Gastroesophageal sphincter (tissue), 4 donors: Measurements from ENCODE around the gene MYBBP1A. TPM values are rescaled to one million over a fixed set of nuclear protein-coding genes. Genes with fewer than 3 reads are reported as not detected.

Experiments
- ATAC-seq: fragments of 150-250 bp; one replicate; pipeline ENCODE4 v1.9.1; 2016; ENCODE audit warnings: mild to moderate bottlenecking, moderate library complexity
- H3K27ac ChIP-seq, 4 donors: fragments of 200-600 bp; sonication (generic) in 3 of 4; 1 replicate in 3 of 4; 2 replicates in 1 of 4; pipeline ENCODE4 v1.5.1; 2016 to 2019
- H3K27me3 ChIP-seq: fragments of 200-600 bp; sonication (generic); one replicate; pipeline ENCODE4 v1.5.1; 2019
- H3K36me3 ChIP-seq, 2 donors: fragments of 200-600 bp; sonication (generic); one replicate each; pipeline ENCODE4 v1.5.1; 2019; ENCODE audit warnings: control low read depth in 1 of 2
- H3K4me1 ChIP-seq, 3 donors: fragments of 200-600 bp; sonication (generic); 1 replicate in 2 of 3; 2 replicates in 1 of 3; pipeline ENCODE4 v1.5.1; 2016 to 2019; ENCODE audit warnings: control low read depth in 2 of 3
- H3K4me3 ChIP-seq, 2 donors: fragments of 200-600 bp; sonication (generic); one replicate each; pipeline ENCODE4 v1.5.1; 2019; ENCODE audit warnings: mild to moderate bottlenecking in 1 of 2, moderate library complexity in 1 of 2
- H3K9me3 ChIP-seq, 3 donors: fragments of 200-600 bp; sonication (generic); one replicate each; pipeline ENCODE4 v1.5.1; 2017 to 2019; ENCODE audit warnings: control low read depth in 2 of 3
- CTCF ChIP-seq, 4 experiments: fragments of 200-600 bp in 2 of 4; fragments of 450-650 bp in 2 of 4; sonication (generic) in 1 of 4; IDR thresholded peaks; one replicate each; pipeline ENCODE4 v1.5.1; 2017 to 2019; ENCODE audit warnings: antibody characterized with exemption in 4 of 4, mild to moderate bottlenecking in 2 of 4, moderate library complexity in 2 of 4
- EP300 ChIP-seq: sonication (generic); formaldehyde crosslinking; IDR thresholded peaks from one replicate; pipeline ENCODE4 v1.6.1; 2017; ENCODE audit warnings: antibody characterized with exemption, mild to moderate bottlenecking
- POLR2A ChIP-seq, 2 donors: fragments of 450-650 bp; IDR thresholded peaks; one replicate each; pipeline ENCODE4 v1.6.1; 2017; ENCODE audit warnings: antibody characterized with exemption in 2 of 2, mild to moderate bottlenecking in 2 of 2, moderate library complexity in 1 of 2
- POLR2AphosphoS5 ChIP-seq: sonication (generic); formaldehyde crosslinking; IDR thresholded peaks from one replicate; pipeline ENCODE4 v1.6.1; 2017; ENCODE audit warnings: antibody characterized with exemption
- WGBS, 2 donors: methylation state at CpG; one replicate each; pipeline ENCODE4 v1.1.5; 2018; ENCODE audit warnings: low coverage in 1 of 2; 5-methylcytosine and 5-hydroxymethylcytosine counted together
- total RNA-seq, 4 donors: library from RNA; depleted of rRNA; stranded (reverse); fragments of >200 nt; gene quantifications; one replicate each; pipeline ENCODE4 v1.1.0, GENCODE V29; 2016

MYBBP1A gene
- total RNA-seq, 4 donors from 2014 or later: 19.1 to 46.4 (median 40.9) TPM

- no peaks in the 10 kb centered on the region for H3K9me3 ChIP-seq
- TF ChIP-seq POLR2AphosphoS5 (no peak), POLR2A (IDR thresholded peaks at IDR 0.05) (no peak), CTCF (IDR thresholded peaks at IDR 0.05) (no peak), EP300 (no peak)
- H3K4me3 ChIP-seq: no peak overlapping the region
- no peak for ATAC-seq
- H3K27me3 ChIP-seq: peaks cover 15% of the 10 kb centered on the region
- peaks cover 0 to 6% of the 10 kb centered on the region in 2 donors for H3K36me3 ChIP-seq
- no CpG with 5 or more reads among the region's 13 CpGs for WGBS, 2 donors
- peaks cover 0 to 61% (median 19%) of the 10 kb centered on the region in 3 donors for H3K4me1 ChIP-seq
- peak overlapping the region in 3 of 4 donors; percentile 80 to 90 (median 87) for H3K27ac ChIP-seq
These were observed 45.4 kb upstream of the MYBBP1A start for GRCh38 chr17:4600563-4600962.

- TF ChIP-seq POLR2A (IDR thresholded peaks at IDR 0.05): no peak
- TF ChIP-seq POLR2AphosphoS5: no peak
- no peak for TF ChIP-seq CTCF (IDR thresholded peaks at IDR 0.05)
- no peak for TF ChIP-seq EP300
- Histone ChIP-seq H3K27ac (peak overlapping the region; percentile 39 to 90 (median 84)), H3K9me3 (no peaks in the 10 kb centered on the region), H3K4me3 (peak overlapping the region in 1 of 2 donors; percentile 11), H3K27me3 (peaks cover 15% of the 10 kb centered on the region), H3K4me1 (peaks cover 0 to 52% (median 19%) of the 10 kb centered on the region in 3 donors), H3K36me3 (peaks cover 0 to 6% of the 10 kb centered on the region in 2 donors)
- WGBS, 2 donors: no CpG with 5 or more reads among the region's 25 CpGs
- ATAC-seq: peak; percentile 64
These were observed 44.5 kb upstream of the MYBBP1A start for GRCh38 chr17:4599505-4600281.

GRCh38 chr17:4598776-4599504, 43.8 kb upstream of the MYBBP1A start:
- 60 to 86% methylated on average over 1 to 3 of the region's 20 CpGs for WGBS, 2 donors
- Histone ChIP-seq H3K9me3 (no peaks in the 10 kb centered on the region), H3K4me1 (peaks cover 0 to 45% (median 15%) of the 10 kb centered on the region in 3 donors), H3K36me3 (peaks cover 0 to 6% of the 10 kb centered on the region in 2 donors), H3K27ac (peak overlapping the region; percentile 48 to 90 (median 84)), H3K4me3 (peak overlapping the region in 1 of 2 donors; percentile 11), H3K27me3 (peaks cover 15% of the 10 kb centered on the region)
- TF ChIP-seq POLR2AphosphoS5 (peak; percentile 73), CTCF (IDR thresholded peaks at IDR 0.05) (no peak)
- peak; percentile 93 for ATAC-seq

- peaks cover 0 to 42% (median 15%) of the 10 kb centered on the region in 3 donors for H3K4me1 ChIP-seq
- no peak for TF ChIP-seq EP300
- no peak for TF ChIP-seq POLR2AphosphoS5
- no peak for TF ChIP-seq POLR2A (IDR thresholded peaks at IDR 0.05)
- TF ChIP-seq CTCF (IDR thresholded peaks at IDR 0.05): no peak
- WGBS, 2 donors: 82 to 89% methylated on average over 4 to 7 of the region's 13 CpGs
- H3K27me3 ChIP-seq: peaks cover 15% of the 10 kb centered on the region
- no peaks in the 10 kb centered on the region for H3K9me3 ChIP-seq
- H3K4me3 ChIP-seq: no peak overlapping the region
- peaks cover 0 to 6% of the 10 kb centered on the region in 2 donors for H3K36me3 ChIP-seq
- H3K27ac ChIP-seq: peak overlapping the region; percentile 48 to 90 (median 84)
- ATAC-seq: no peak
These were observed 42.8 kb upstream of the MYBBP1A start for GRCh38 chr17:4597975-4598374.
